CD4-positive, alpha-beta T cell treated with Interleukin-2 at 100 ng/mL for 4 hours (primary cell): ENCODE measurements around the gene EPRS1.
"Not testable (repeated sequence)": the region's sequence is repeated elsewhere in the genome, so short reads cannot be mapped to it uniquely, and the experiment has no call there.

Source experiments
- DNase-seq: peaks from one replicate; pipeline ENCODE4 v3.0.0-alpha.2; 2020; ENCODE audit warnings: low spot score

EPRS1 gene

DNA sequence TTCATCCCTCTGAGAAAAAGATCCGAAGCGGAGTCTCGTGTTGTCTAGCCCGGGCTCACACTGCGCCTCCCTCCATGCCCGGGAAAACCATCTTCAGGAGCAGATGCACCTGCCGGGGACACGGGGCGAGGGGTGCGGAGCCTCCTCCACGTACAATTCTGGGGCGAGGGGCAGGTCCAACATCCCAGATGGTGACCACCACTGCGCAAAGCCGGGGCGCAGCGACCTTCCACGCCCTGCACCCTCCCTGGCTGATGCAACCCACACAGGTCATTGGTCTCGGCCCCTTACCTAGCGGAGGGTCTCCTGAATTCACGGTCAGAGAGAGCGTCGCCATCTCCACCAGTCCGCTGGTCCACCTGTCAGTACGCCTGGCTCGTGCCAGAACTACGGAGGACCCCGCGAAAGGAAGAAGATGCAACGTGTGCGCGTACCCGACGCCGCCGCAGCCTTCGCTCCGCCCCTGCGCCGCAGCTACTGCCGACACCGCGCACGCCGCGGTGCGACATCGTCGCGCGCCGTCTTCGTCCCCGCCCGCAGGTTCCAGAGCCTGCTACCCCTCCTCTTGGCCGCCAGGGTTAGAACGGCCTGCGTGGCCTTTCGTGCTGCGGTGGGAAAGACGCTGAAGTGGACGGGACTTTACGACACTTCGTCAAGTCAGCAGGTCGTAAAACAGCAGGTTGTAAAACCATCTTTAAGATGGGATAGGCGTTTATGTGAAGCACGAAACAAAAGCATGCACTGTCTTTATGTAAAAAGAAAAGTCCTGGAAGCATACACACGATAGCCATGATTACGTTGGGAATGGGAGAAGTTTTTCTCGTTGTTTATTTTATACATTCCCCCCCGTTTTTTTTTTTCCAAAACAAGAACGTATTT lies at the start of gene EPRS1:
Gene EPRS1, minus strand, starts transcription at position 454 of the 879 bp plus-strand sequence. Its CDS starts 117 bp downstream, at position 337.
- DNase-seq: peak; percentile 97

GRCh38 chr1:220094016-220094911 lies 48.0 kb upstream of the EPRS1 start, which contains the start of gene IARS2:
IARS2 (plus strand) TSS chr1:220094132; CDS start chr1:220094217, 85 bp downstream.
- DNase-seq: peak; percentile 93

DNA sequence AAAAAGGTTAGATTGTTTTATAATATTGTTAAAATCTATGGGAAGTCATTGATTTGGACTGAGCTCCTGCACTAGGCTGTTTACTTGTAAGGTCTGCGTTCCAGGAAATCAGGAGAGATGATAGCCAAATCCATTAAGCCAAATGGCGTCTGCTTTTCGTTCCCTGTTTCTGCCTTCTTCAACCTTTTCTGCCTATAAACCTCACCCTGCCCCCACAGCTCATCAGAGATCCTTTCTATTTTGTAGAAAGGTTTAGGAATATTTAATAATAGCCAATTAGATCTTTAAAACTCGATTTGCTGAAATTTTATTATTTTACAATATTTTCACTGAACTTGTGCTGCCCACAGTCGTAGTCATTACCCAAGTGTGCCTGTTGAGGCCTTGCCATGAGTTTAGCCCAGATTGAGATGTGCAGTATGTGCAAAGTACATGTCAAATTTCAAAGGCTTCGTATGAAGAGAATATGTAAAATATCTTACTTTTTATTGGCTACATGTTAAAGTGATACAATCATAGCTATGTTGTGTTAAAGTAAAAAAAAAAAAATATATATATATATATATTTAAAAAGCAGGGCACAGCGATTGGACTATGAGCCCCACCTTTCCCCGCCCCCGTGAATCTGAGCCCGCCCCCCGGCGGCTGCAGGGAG lies 47.2 kb upstream of the EPRS1 start:
- DNase-seq: peak; percentile 3

DNA sequence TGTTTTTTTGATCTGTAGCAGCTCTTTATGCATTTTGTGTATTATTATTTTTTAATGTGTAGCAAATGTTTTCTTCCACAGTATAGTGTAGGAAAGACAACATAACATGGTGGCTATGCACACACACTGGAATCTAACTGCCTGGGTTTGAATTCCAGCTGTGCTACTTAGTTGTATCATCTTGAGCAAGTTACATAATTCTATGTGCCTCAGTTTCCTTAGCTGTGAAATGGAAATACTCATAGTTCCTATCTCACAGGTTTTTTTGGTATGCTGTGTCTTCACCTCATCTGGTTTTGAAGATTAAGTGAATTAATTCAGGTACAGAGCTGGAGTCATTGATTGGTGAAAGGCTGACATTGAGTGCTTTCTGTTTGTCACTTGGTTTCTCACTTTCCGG lies 46.4 kb upstream of the EPRS1 start:
- DNase-seq: no peak

- DNase-seq: peak; percentile 100
Measured at GRCh38 chr1:220089650-220090556, 43.6 kb upstream of the EPRS1 start, which contains the start of gene BPNT1. BPNT1 (minus strand) TSS chr1:220089788; CDS start chr1:220079846, 9,942 bp downstream.

- not testable (repeated sequence) for DNase-seq
Measured at GRCh38 chr1:220086261-220086686, 40.0 kb upstream of the EPRS1 start.

DNA sequence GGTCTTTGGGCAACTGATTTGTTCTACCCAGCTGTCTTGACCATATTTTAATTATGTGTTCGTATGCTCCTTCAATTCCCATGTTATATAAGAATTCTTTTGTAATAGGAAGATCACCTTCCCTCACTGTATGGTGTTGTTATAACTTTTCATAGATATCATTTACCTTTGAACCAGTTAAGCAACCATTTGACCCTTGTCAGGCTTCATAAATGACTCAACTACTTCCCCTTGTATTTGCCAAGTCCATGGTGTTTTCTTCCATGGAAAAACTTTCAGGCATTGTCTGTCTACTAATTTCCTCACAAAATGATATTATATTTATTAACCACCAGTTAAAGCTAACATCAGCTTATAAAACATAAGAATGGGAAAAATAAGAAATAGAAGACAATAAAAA lies 38.2 kb upstream of the EPRS1 start:
- DNase-seq: no peak

DNA sequence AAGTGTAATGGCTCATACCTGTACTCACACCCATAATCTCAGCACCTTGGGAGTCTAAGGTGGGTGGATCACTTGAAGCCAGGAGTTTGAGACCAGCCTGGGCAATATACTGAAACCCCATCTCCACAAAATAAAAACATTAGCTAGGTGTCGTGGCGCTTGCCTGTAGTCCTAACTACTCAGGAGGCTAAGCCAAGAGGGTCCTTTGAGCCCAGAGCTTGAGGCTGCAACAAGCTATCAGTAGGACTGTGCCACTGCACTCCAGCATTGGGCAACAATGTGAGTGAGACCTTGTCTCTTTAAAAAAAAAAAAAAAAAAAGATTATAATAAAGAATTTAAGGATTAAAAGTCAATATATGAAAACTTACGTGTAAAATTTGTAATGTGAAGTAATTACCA lies 31.6 kb upstream of the EPRS1 start:
- DNase-seq: no peak

GRCh38 chr1:220076861-220077762 lies 30.8 kb upstream of the EPRS1 start:
- DNase-seq: no peak

GRCh38 chr1:220067269-220068204 lies 21.2 kb upstream of the EPRS1 start:
- no peak for DNase-seq

GRCh38 chr1:220062629-220063028 lies 16.3 kb upstream of the EPRS1 start:
- DNase-seq: no peak

DNA sequence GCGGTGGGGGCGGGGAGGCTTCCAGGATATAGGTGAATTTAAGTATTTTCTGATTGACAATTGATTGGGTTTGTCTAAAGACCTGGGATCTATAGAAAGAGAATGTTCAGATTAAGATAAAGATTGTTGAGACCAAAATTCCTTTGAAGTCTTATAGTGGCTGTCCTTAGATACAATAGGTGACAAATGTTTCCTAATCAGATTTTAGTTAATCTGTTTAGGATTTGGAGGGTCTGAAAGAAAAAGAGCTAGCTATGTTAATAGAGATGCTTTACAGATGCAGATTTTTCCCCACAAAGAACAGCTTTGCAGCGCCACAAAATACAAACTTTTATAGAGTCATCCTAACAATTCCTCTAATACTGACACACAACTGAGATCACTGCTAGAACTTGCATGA lies 14.6 kb upstream of the EPRS1 start:
- no peak for DNase-seq

DNA sequence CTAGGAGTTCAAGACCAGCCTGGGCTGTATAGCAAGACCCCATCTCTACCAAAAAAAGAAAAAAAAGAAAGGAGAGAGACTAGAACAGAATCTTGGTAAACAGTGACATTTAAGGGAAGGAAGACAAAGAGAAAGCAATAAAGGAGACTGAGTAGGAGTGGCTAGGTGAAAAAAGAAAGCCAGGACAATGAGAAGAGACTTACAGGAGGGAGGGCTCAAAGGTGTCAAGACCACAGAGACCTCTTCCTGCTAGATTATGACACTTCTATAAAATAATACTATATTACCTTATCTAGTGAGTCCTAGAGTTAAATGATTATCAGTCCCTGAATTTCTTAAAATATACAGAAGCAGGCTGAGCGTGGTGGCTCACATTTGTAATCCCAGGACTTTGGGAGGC lies 10.1 kb upstream of the EPRS1 start:
- peak; percentile 35 for DNase-seq

DNA sequence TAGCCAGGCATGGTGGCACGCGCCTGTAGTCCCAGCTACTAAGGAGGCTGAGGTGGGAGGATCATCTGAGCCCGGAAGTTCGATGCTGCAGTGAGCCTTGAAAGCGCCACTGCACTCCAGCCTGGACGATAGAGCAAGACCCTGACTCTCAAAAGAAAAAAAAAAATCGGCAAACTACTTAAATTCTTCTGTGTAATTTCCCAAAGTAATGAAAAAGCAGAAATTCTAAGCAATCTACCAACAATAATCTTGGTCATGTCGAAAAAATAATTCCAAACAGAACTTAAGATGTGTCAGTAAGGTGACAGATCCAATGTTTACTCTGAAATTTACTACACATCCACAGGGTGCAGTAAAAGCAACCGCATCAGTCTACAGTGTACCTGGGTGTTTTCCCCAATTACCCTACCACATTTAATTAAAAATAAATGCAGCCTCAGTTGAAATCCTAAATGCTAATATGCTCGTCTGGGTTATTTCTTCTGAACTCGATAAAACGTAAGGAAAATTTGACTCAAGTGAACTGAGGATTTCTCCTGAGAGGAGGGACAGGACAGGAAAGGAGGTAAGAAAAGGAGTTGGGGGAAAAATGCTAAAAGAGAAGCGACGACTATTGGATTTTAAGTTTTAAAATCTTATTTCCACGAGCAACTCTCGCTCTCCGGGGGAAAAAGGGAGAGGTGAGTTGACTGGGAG lies 801 bp downstream of the EPRS1 start:
- DNase-seq: peak; percentile 22

- no peak for DNase-seq
Measured at GRCh38 chr1:220044678-220045355, 1.5 kb downstream of the EPRS1 start.

DNA sequence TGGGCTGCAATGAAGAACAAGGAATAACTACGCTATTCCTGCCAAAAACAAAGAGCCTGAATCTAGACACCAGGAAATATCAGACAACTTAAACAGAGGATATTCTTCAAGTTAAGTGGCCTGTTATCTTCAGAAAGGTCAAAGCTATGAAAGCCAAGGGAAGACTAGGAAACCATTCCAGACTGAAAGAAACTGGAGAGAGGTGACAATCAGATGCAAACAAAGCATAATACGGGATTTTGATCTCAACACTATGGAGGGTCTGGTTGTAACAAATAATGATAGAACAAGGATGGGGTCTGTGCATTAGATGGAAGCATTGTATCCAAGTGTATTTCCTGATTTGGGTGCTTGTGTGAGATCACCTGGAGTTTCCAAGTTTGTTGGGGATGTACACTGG lies 2.7 kb downstream of the EPRS1 start:
- DNase-seq: no peak

DNA sequence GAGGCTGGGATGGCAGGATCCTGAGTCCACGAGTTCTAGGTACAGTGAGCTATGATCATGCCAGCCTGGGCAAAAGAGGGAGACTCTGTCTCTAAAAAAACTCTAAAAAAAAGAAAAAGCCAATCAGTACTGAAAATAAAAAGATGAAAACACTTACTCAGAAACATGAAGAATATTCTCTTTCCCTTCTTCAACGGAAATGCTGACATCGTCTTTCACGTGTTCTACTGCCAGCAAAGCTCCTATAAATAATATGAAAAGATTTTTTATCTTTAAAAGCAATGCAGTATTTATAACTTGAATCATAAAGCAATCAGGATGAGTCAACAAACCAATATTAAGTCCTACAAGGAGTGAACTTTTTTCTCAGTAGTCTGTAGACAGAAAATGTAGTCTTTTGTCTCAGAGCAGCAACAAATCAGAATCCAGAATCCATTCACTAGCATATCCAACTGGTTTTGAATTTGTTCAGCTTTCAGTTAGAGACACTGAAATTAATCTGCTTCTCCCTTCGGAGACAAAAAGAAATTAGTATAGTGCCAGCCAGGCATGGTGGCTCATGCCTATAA lies 6.2 kb downstream of the EPRS1 start:
- no peak for DNase-seq
